GM12864 (cell line): ENCODE data around the gene OPN3.
"Not testable (repeated sequence)": the region's sequence is repeated elsewhere in the genome, so short reads cannot be mapped to it uniquely, and the experiment has no call there.

ENCODE experiments used
- DNase-seq: peaks from one replicate; pipeline ENCODE4 v3.0.0-alpha.2; 2011; ENCODE audit warnings: low read depth
- H3K4me3 ChIP-seq: 2 replicates; pipeline ENCODE4 v1.5.1; 2011; ENCODE audit warnings: mild to moderate bottlenecking, low read depth, low read length, control low read depth
- CTCF ChIP-seq: IDR thresholded peaks from 2 replicates; pipeline ENCODE4 v1.5.1; 2011; ENCODE audit warnings: low read depth, mild to moderate bottlenecking, moderate library complexity, low read length, control low read depth, inconsistent platforms; ENCODE audit errors: missing control alignments

Gene OPN3, protein sequence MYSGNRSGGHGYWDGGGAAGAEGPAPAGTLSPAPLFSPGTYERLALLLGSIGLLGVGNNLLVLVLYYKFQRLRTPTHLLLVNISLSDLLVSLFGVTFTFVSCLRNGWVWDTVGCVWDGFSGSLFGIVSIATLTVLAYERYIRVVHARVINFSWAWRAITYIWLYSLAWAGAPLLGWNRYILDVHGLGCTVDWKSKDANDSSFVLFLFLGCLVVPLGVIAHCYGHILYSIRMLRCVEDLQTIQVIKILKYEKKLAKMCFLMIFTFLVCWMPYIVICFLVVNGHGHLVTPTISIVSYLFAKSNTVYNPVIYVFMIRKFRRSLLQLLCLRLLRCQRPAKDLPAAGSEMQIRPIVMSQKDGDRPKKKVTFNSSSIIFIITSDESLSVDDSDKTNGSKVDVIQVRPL

GRCh38 chr1:241640149-241640866 is at the start of gene OPN3, which contains the start of gene CHML:
TSS of gene OPN3 (minus strand) at chr1:241640369. CDS start at chr1:241640254, 115 bp downstream.
TSS of gene CHML (minus strand) at chr1:241640369. CDS start at chr1:241635766, 4,603 bp downstream.
- DNase-seq = peak; percentile 52
- H3K4me3 ChIP-seq = peak within 1 kb of the TSS; percentile 89
- TF ChIP-seq CTCF = no peak

DNA sequence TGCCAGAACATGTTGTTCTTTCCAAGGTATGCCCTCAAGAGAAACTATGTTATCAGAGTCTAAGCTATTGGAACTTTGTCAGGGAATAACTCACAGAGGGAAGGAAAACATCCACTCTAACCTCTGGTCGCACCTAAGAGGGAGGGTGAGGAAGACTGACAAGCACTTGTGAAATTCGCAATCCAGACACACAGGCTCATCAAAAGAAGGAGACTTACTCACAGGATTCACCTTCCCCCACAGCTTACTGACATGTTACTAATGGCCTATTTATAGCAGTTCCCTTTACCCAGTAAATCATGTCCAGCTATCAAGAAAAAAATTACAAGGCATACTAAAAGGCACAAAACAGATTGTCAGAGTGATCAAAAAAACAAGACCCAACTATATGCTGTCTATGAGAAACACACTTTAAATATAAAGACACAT is 48.8 kb upstream of the OPN3 start:
- DNase-seq = no peak

DNA sequence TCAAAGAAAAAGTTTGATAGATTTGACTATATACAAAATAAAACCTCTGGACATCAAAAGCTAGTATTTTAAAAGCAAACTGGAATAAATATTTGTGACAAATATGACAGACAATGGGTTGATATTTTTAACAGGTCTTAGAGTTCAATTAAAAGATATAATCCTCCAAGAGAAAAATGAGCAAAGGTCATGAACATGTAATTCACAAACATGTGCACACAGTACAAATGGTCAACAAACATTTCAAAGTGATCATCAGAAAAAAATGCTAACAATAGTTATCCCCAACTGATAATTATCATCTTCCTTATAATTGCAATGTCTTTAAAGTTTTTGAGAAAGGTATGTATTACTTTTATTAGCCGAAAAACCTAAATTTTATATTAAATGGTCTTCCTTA is 43.9 kb upstream of the OPN3 start:
- no peak for DNase-seq
- no peak for TF ChIP-seq CTCF
- H3K4me3 ChIP-seq = no peak overlapping the region

More for the DNA sequence above, 48.8 kb upstream of the OPN3 start:
- no peak overlapping the region for H3K4me3 ChIP-seq
- no peak for TF ChIP-seq CTCF

DNA sequence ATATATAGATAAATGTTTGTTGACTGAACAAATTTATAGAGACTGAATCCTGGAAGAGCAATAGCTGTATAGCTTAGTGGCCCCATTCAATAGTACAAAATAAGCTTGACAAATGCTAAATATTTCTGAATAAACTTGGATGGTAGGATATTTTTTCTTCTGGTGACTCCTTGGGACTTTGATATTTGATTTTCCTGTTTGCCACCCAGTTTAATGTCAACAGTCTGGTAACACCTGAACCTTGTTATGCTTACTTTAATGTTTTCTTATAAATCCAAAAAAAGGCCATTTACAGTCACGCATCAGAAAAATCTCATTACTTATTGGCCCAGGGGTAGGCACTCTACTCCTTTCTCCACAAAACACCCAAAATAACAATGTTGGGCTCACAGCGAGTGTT is 42.8 kb upstream of the OPN3 start:
- DNase-seq = no peak
- no peak for TF ChIP-seq CTCF
- no peak overlapping the region for H3K4me3 ChIP-seq

- not testable (repeated sequence) for DNase-seq
Measured at GRCh38 chr1:241681861-241682448, 41.8 kb upstream of the OPN3 start.

DNA sequence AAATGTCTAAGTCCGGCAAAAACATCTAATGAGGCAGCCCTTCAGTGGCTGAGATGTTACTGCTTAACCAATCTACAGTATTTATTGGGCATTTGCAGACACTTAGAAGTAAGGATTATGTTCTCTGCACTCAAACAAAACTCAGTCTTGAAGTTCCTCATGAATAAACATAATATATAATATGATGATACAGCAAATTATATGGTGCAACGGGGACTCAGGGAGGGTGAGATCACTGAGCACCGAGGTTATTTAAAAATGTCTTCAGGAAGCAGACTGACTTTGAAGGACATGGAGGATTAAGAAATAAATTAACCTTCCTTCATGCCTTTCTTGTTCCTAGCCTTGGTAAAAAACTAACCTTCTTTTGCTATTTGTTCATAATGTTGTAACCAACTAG is 39.8 kb upstream of the OPN3 start:
- TF ChIP-seq CTCF = no peak
- DNase-seq = no peak
- no peak overlapping the region for H3K4me3 ChIP-seq

More at GRCh38 chr1:241681861-241682448, 41.8 kb upstream of the OPN3 start:
- not testable (repeated sequence) for H3K4me3 ChIP-seq

- DNase-seq = no peak
- no peak for TF ChIP-seq CTCF
- H3K4me3 ChIP-seq = no peak overlapping the region
Measured at GRCh38 chr1:241679404-241679803, 39.2 kb upstream of the OPN3 start.
